ENCODE results near the gene TUBB2B.

DNA sequence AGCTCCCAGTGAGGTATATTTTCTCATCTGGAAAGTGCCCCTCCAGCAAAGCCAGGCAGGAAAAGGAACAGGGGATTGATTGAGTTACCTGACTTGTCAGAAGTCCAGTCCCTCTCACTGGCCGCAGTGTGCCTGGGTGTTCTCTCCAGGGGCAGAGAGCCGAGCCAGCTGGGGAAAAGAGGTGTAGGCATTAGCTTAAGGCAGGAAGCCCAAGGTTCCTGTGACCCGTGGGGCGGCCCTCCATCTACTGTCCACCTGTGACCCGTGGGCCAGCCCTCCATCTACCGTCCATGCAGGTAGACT, 34.0 kb upstream of the TUBB2B start:
- TF ChIP-seq POU6F1 (CRISPR knock-in tag; IDR thresholded peaks at IDR 0.05; ENCODE audit: borderline replicate concordance, low read depth) (no peak), PATZ1 (CRISPR knock-in tag; IDR thresholded peaks at IDR 0.05; ENCODE audit: borderline replicate concordance) (no peak), ZNF565 (CRISPR knock-in tag; conservative IDR thresholded peaks at IDR 0.05; ENCODE audit: low read depth) (no peak), ZNF70 (CRISPR knock-in tag; IDR thresholded peaks at IDR 0.05) (no peak), RARB (CRISPR knock-in tag; IDR thresholded peaks at IDR 0.05) (no peak), OSR1 (CRISPR knock-in tag; IDR thresholded peaks at IDR 0.05) (no peak), ZC3H10 (CRISPR knock-in tag; IDR thresholded peaks at IDR 0.05) (no peak), ZFP3 (CRISPR knock-in tag; IDR thresholded peaks at IDR 0.05) (no peak), TCF4 (CRISPR knock-in tag; IDR thresholded peaks at IDR 0.05; ENCODE audit: borderline replicate concordance) (no peak)
